SU-DHL-6 (cell line): ENCODE results near the gene BICC1.

ENCODE experiments used
- H2AFZ ChIP-seq: fragments of 200-600 bp; sonication (generic); 2 replicates; pipeline ENCODE4 v1.6.1; 2014; ENCODE audit warnings: low read depth, mild to moderate bottlenecking, moderate library complexity, mixed read lengths, antibody characterized with exemption, low read length; ENCODE audit not compliant: severe bottlenecking
- H3F3A ChIP-seq: fragments of 200-600 bp; shearing (Covaris generic); 2 replicates; pipeline ENCODE4 v1.6.0; 2016; ENCODE audit warnings: antibody characterized with exemption, mild to moderate bottlenecking; ENCODE audit not compliant: insufficient read depth
- H3K27ac ChIP-seq: fragments of 200-600 bp; sonication (generic); 2 replicates; pipeline ENCODE4 v1.5.1; 2016; ENCODE audit warnings: low read depth, mild to moderate bottlenecking, low read length, moderate library complexity, mixed read lengths
- H3K27me3 ChIP-seq: fragments of 200-600 bp; sonication (generic), shearing (Covaris generic); 2 replicates; pipeline ENCODE4 v1.6.0; 2014; ENCODE audit warnings: mild to moderate bottlenecking, low read length
- H3K36me3 ChIP-seq: fragments of 200-600 bp; sonication (generic); 2 replicates; pipeline ENCODE4 v1.6.1; 2014; ENCODE audit warnings: mild to moderate bottlenecking, low read length, mixed read lengths
- H3K4me2 ChIP-seq: fragments of 300-600, 200-600 bp; shearing (Covaris generic), sonication (generic); 2 replicates; pipeline ENCODE4 v1.6.0; 2014; ENCODE audit warnings: low read length, low read depth, mild to moderate bottlenecking; ENCODE audit not compliant: poor library complexity, severe bottlenecking
- H3K4me3 ChIP-seq: fragments of 200-600 bp; sonication (generic); 2 replicates; pipeline ENCODE4 v1.5.1; 2014; ENCODE audit warnings: antibody characterized with exemption, low read length, mild to moderate bottlenecking, mixed read lengths; ENCODE audit not compliant: insufficient read depth, poor library complexity, severe bottlenecking
- H3K79me2 ChIP-seq: fragments of 200-600 bp; sonication (generic); 2 replicates; pipeline ENCODE4 v1.6.1; 2014; ENCODE audit warnings: mild to moderate bottlenecking, low read length, moderate library complexity; ENCODE audit not compliant: insufficient read depth
- H3K9ac ChIP-seq: fragments of 200-600 bp; sonication (generic); 2 replicates; pipeline ENCODE4 v1.7.0; 2014; ENCODE audit warnings: mild to moderate bottlenecking, low read length
- H3K9me2 ChIP-seq: fragments of 200-600 bp; sonication (generic); replicated peaks from 2 replicates; pipeline ENCODE4 v1.6.1; 2014; ENCODE audit warnings: low read length; ENCODE audit not compliant: insufficient read depth
- H3K9me3 ChIP-seq: fragments of 200-600 bp; sonication (generic); 2 replicates; pipeline ENCODE4 v1.6.1; 2014; ENCODE audit warnings: low read length, mixed read lengths; ENCODE audit not compliant: insufficient read depth
- H4K20me1 ChIP-seq: fragments of 200-600 bp; sonication (generic); 2 replicates; pipeline ENCODE4 v1.6.1; 2014; ENCODE audit warnings: low read depth, mild to moderate bottlenecking, antibody characterized with exemption, low read length, moderate library complexity, mixed read lengths
- CTCF ChIP-seq: fragments of 200-600 bp; sonication (generic); IDR thresholded peaks from one replicate; pipeline ENCODE4 v1.5.1; 2017; ENCODE audit warnings: antibody characterized with exemption, mild to moderate bottlenecking, low read length, moderate library complexity; ENCODE audit not compliant: insufficient read depth, poor library complexity, severe bottlenecking
- EZH2phosphoT487 ChIP-seq: fragments of 200-600 bp; sonication (generic), shearing (Covaris generic); conservative IDR thresholded peaks from 2 replicates; pipeline ENCODE4 v1.6.1; 2018; ENCODE audit warnings: mild to moderate bottlenecking, antibody characterized with exemption, low read length, moderate library complexity, mixed read lengths

The BICC1 gene

GRCh38 chr10:58752665-58753064, 240.0 kb downstream of the BICC1 start:
- no peak for TF ChIP-seq EZH2phosphoT487
- TF ChIP-seq CTCF: no peak

GRCh38 chr10:58753425-58753824, 240.8 kb downstream of the BICC1 start:
- Histone ChIP-seq H3K79me2 (no peaks in the 10 kb centered on the region), H3K4me3 (no peak overlapping the region), H3K9ac (no peak overlapping the region), H3K27me3 (0 out of 2 replicates have a peak, but pooled peaks cover 3% of the 10 kb centered on the region), H3K9me2 (no peaks in the 10 kb centered on the region), H3F3A (no peaks in the 10 kb centered on the region), H2AFZ (no peak overlapping the region), H4K20me1 (no peaks in the 10 kb centered on the region), H3K27ac (no peak overlapping the region), H3K36me3 (no peaks in the 10 kb centered on the region), H3K9me3 (no peaks in the 10 kb centered on the region), H3K4me2 (no peak overlapping the region)
- TF ChIP-seq CTCF (no peak), EZH2phosphoT487 (no peak)

More at GRCh38 chr10:58752665-58753064, 240.0 kb downstream of the BICC1 start:
- no peaks in the 10 kb centered on the region for H4K20me1 ChIP-seq
- H3K27ac ChIP-seq: no peak overlapping the region
- H3K79me2 ChIP-seq: no peaks in the 10 kb centered on the region
- H3K27me3 ChIP-seq: 0 out of 2 replicates have a peak, but pooled peaks cover 3% of the 10 kb centered on the region
- no peak overlapping the region for H2AFZ ChIP-seq
- no peak overlapping the region for H3K9ac ChIP-seq
- H3K9me2 ChIP-seq: no peaks in the 10 kb centered on the region
- H3K4me2 ChIP-seq: no peak overlapping the region
- H3K36me3 ChIP-seq: no peaks in the 10 kb centered on the region
- H3K9me3 ChIP-seq: no peaks in the 10 kb centered on the region
- no peaks in the 10 kb centered on the region for H3F3A ChIP-seq
- H3K4me3 ChIP-seq: no peak overlapping the region

- 0 out of 2 replicates have a peak, but pooled peaks cover 3% of the 10 kb centered on the region for H3K27me3 ChIP-seq
- no peak overlapping the region for H3K27ac ChIP-seq
- no peak overlapping the region for H3K9ac ChIP-seq
- no peak overlapping the region for H2AFZ ChIP-seq
- H3K9me3 ChIP-seq: no peaks in the 10 kb centered on the region
- H4K20me1 ChIP-seq: no peaks in the 10 kb centered on the region
- no peaks in the 10 kb centered on the region for H3K36me3 ChIP-seq
- no peaks in the 10 kb centered on the region for H3K9me2 ChIP-seq
- no peak overlapping the region for H3K4me2 ChIP-seq
- no peak for TF ChIP-seq EZH2phosphoT487
- no peak for TF ChIP-seq CTCF
- H3K4me3 ChIP-seq: no peak overlapping the region
- H3K79me2 ChIP-seq: no peaks in the 10 kb centered on the region
- no peaks in the 10 kb centered on the region for H3F3A ChIP-seq
Observed at GRCh38 chr10:58754469-58755339, 242.0 kb downstream of the BICC1 start.
